ENCODE data around the gene FNDC3B. TPM values are rescaled to one million over a fixed set of nuclear protein-coding genes. Genes with fewer than 3 reads are reported as not detected.

The FNDC3B gene
- total RNA-seq, 1 donor from 2014 or later: 153 TPM

GRCh38 chr3:172101107-172101506 is 61.7 kb downstream of the FNDC3B start:
- TF ChIP-seq CTCF (IDR thresholded peaks at IDR 0.05): no peak
- ATAC-seq: no peak
- Histone ChIP-seq H3K27ac (no peak overlapping the region), H3K4me1 (peaks cover 97% of the 10 kb centered on the region), H3K27me3 (ENCODE audit: low read depth) (no peaks in the 10 kb centered on the region), H3K36me3 (no peaks in the 10 kb centered on the region), H3K4me3 (no peak overlapping the region), H3K9me3 (no peaks in the 10 kb centered on the region)
- DNase-seq: no peak
- intact Hi-C loops (cut with DNase I): loop anchor here (5.0 kb wide), 1 partner anchor 34 kb away; no protein-coding TSS in a partner anchor

- H3K9me3 ChIP-seq: no peaks in the 10 kb centered on the region
- DNase-seq: no peak
- H3K4me3 ChIP-seq: no peak overlapping the region
- no peak for TF ChIP-seq CTCF (IDR thresholded peaks at IDR 0.05)
- ATAC-seq: peak; percentile 39 to 54
- no peaks in the 10 kb centered on the region for H3K27me3 ChIP-seq (ENCODE audit: low read depth)
- intact Hi-C loops (cut with DNase I): loop anchor here (5.0 kb wide), 1 partner anchor 35 kb away; no protein-coding TSS in a partner anchor
- H3K4me1 ChIP-seq: peaks cover 97% of the 10 kb centered on the region
- H3K27ac ChIP-seq: peak overlapping the region; percentile 59
- no peaks in the 10 kb centered on the region for H3K36me3 ChIP-seq
Observed at GRCh38 chr3:172102123-172102882, 62.9 kb downstream of the FNDC3B start.

- H3K27ac ChIP-seq: peak overlapping the region; percentile 59
Observed at GRCh38 chr3:172102883-172103310, 63.5 kb downstream of the FNDC3B start.

GRCh38 chr3:172103724-172104123 is 64.3 kb downstream of the FNDC3B start:
- Histone ChIP-seq H3K27ac (peak overlapping the region; percentile 59), H3K4me3 (no peak overlapping the region), H3K4me1 (peaks cover 97% of the 10 kb centered on the region), H3K27me3 (ENCODE audit: low read depth) (no peaks in the 10 kb centered on the region), H3K9me3 (no peaks in the 10 kb centered on the region), H3K36me3 (no peaks in the 10 kb centered on the region)
- no peak for DNase-seq
- TF ChIP-seq CTCF (IDR thresholded peaks at IDR 0.05): no peak
- ATAC-seq: peak; percentile 78 to 86
- intact Hi-C loops (cut with DNase I): loop anchor here (5.0 kb wide), 1 partner anchor 36 kb away; no protein-coding TSS in a partner anchor

More at GRCh38 chr3:172102883-172103310, 63.5 kb downstream of the FNDC3B start:
- Histone ChIP-seq H3K36me3 (no peaks in the 10 kb centered on the region), H3K4me3 (no peak overlapping the region), H3K27me3 (ENCODE audit: low read depth) (no peaks in the 10 kb centered on the region), H3K4me1 (peaks cover 97% of the 10 kb centered on the region), H3K9me3 (no peaks in the 10 kb centered on the region)
- DNase-seq (no peak), ATAC-seq (peak in 1 of 2 donors; percentile 57)
- no peak for TF ChIP-seq CTCF (IDR thresholded peaks at IDR 0.05)
- intact Hi-C loops (cut with DNase I): loop anchor here (5.0 kb wide), 1 partner anchor 36 kb away; no protein-coding TSS in a partner anchor

- intact Hi-C loops (cut with DNase I): loop anchor here (5.0 kb wide), 1 partner anchor 37 kb away; no protein-coding TSS in a partner anchor
- H3K27me3 ChIP-seq (ENCODE audit: low read depth): no peaks in the 10 kb centered on the region
- peak overlapping the region; percentile 59 for H3K27ac ChIP-seq
- peaks cover 90% of the 10 kb centered on the region for H3K4me1 ChIP-seq
- ATAC-seq: peak in 1 of 2 donors; percentile 5
- no peaks in the 10 kb centered on the region for H3K36me3 ChIP-seq
- no peaks in the 10 kb centered on the region for H3K9me3 ChIP-seq
- DNase-seq: no peak
- no peak for TF ChIP-seq CTCF (IDR thresholded peaks at IDR 0.05)
- no peak overlapping the region for H3K4me3 ChIP-seq
Observed at GRCh38 chr3:172104471-172105072, 65.2 kb downstream of the FNDC3B start.
